HG02840 (cell line): ENCODE measurements around the gene SNAPC4.
A peak's percentile ranks its signal among the peaks of the same experiment; 100 is the strongest.
"Not testable (repeated sequence)": the region's sequence is repeated elsewhere in the genome, so short reads cannot be mapped to it uniquely, and the experiment has no call there.

Experiments
- ATAC-seq: cut with Tn5 transposase; IDR thresholded peaks from one replicate; pipeline ENCODE4 v1.9.1; 2021; ENCODE audit warnings: mild to moderate bottlenecking, moderate library complexity, moderate number of reproducible peaks; ENCODE audit not compliant: unreplicated experiment, low FRiP score

SNAPC4 gene

GRCh38 chr9:136412962-136413361, 13.0 kb upstream of the SNAPC4 start:
- no peak for ATAC-seq

GRCh38 chr9:136411378-136411777, 11.4 kb upstream of the SNAPC4 start:
- no peak for ATAC-seq

- ATAC-seq = peak; percentile 89
Observed at GRCh38 chr9:136410500-136411287, 10.7 kb upstream of the SNAPC4 start, which contains the start of the genes ENTR1 and PMPCA. ENTR1 (minus strand) TSS chr9:136410614; CDS start chr9:136410397, 217 bp downstream. PMPCA (plus strand) TSS chr9:136410658; CDS start chr9:136410669, 11 bp downstream.

GRCh38 chr9:136409557-136410455, 9.8 kb upstream of the SNAPC4 start:
- peak; percentile 13 for ATAC-seq

- ATAC-seq = no peak
Observed at GRCh38 chr9:136407911-136408310, 7.9 kb upstream of the SNAPC4 start.

GRCh38 chr9:136407061-136407460, 7.1 kb upstream of the SNAPC4 start:
- ATAC-seq = not testable (repeated sequence)

GRCh38 chr9:136405904-136406303, 5.9 kb upstream of the SNAPC4 start:
- not testable (repeated sequence) for ATAC-seq

GRCh38 chr9:136405481-136405880, 5.5 kb upstream of the SNAPC4 start:
- ATAC-seq = no peak

GRCh38 chr9:136404801-136405136, 4.8 kb upstream of the SNAPC4 start:
- no peak for ATAC-seq

- no peak for ATAC-seq
Observed at GRCh38 chr9:136403915-136404800, 4.2 kb upstream of the SNAPC4 start.

- ATAC-seq = no peak
Observed at GRCh38 chr9:136403538-136403914, 3.6 kb upstream of the SNAPC4 start.

GRCh38 chr9:136402067-136402466, 2.1 kb upstream of the SNAPC4 start:
- no peak for ATAC-seq

GRCh38 chr9:136401173-136401922, 1.4 kb upstream of the SNAPC4 start:
- ATAC-seq = no peak

- no peak for ATAC-seq
Observed at GRCh38 chr9:136399176-136400037, 563 bp downstream of the SNAPC4 start.

- ATAC-seq = no peak
Observed at GRCh38 chr9:136398286-136398685, 1.7 kb downstream of the SNAPC4 start.

- ATAC-seq = no peak
Observed at GRCh38 chr9:136397643-136398042, 2.3 kb downstream of the SNAPC4 start.

GRCh38 chr9:136396219-136396515, 3.8 kb downstream of the SNAPC4 start:
- no peak for ATAC-seq

GRCh38 chr9:136395345-136396218, 4.4 kb downstream of the SNAPC4 start:
- ATAC-seq = no peak
